K562 (cell line): ENCODE results near the gene MYLK3. TPM values are rescaled to one million over a fixed set of nuclear protein-coding genes. Genes with fewer than 3 reads are reported as not detected.

Experiments used
- CEBPZ ChIP-seq: fragments of 150-350 bp; IDR thresholded peaks from 2 replicates; pipeline ENCODE4 v1.6.1; 2014; ENCODE audit warnings: low read depth, mild to moderate bottlenecking, low read length, borderline replicate concordance
- CTCFL ChIP-seq: IDR thresholded peaks from 2 replicates; pipeline ENCODE4 v1.6.1; 2011; ENCODE audit warnings: borderline replicate concordance, low read depth, mild to moderate bottlenecking, moderate library complexity, low read length; ENCODE audit not compliant: insufficient read depth, poor library complexity, severe bottlenecking
- DDX20 ChIP-seq: fragments of 450-650 bp; IDR thresholded peaks from 2 replicates; pipeline ENCODE4 v1.6.1; 2016; ENCODE audit warnings: missing genetic modification characterization, low read depth, mild to moderate bottlenecking, missing compliant biosample characterization, moderate library complexity
- ETS1 ChIP-seq: conservative IDR thresholded peaks from 2 replicates; pipeline ENCODE4 v1.6.1; 2011; ENCODE audit warnings: low read depth, mild to moderate bottlenecking, low read length; ENCODE audit not compliant: control insufficient read depth
- FOXK2 ChIP-seq, 2 experiments: fragments of 450-650 bp; IDR thresholded peaks in 1 of 2; conservative IDR thresholded peaks in 1 of 2; 2 replicates each; pipeline ENCODE4 v1.6.1; 2016; ENCODE audit warnings: low read depth in 2 of 2, mild to moderate bottlenecking in 1 of 2
- HDAC2 ChIP-seq: fragments of 450-650 bp; IDR thresholded peaks from 2 replicates; pipeline ENCODE4 v1.6.1; 2016; ENCODE audit warnings: mild to moderate bottlenecking
- MCM5 ChIP-seq: fragments of 450-650 bp; IDR thresholded peaks from 2 replicates; pipeline ENCODE4 v1.6.1; 2016; ENCODE audit warnings: low read depth
- MEF2A ChIP-seq: IDR thresholded peaks from 2 replicates; pipeline ENCODE4 v1.6.1; 2011; ENCODE audit warnings: low read depth, mild to moderate bottlenecking, low read length, moderate library complexity; ENCODE audit not compliant: control insufficient read depth
- PHF20 ChIP-seq: fragments of 450-650 bp; IDR thresholded peaks from 2 replicates; pipeline ENCODE4 v1.6.1; 2018; ENCODE audit not compliant: partially characterized antibody
- PHF8 ChIP-seq: fragments of 200-600 bp; sonication (generic); IDR thresholded peaks from 2 replicates; pipeline ENCODE4 v1.6.1; 2012; ENCODE audit warnings: mixed run types, mild to moderate bottlenecking, inconsistent platforms, low read length, moderate library complexity, borderline replicate concordance
- PRPF4 ChIP-seq: fragments of 200-400 bp; formaldehyde crosslinking; IDR thresholded peaks from one replicate; pipeline ENCODE4 v1.6.1; 2017; ENCODE audit warnings: low read length, low read depth, mild to moderate bottlenecking; ENCODE audit not compliant: insufficient read depth, poor library complexity, severe bottlenecking
- SAP30 ChIP-seq: fragments of 200-600 bp; sonication (generic); IDR thresholded peaks from 2 replicates; pipeline ENCODE4 v1.6.1; 2012; ENCODE audit warnings: borderline replicate concordance, low read depth, mild to moderate bottlenecking, moderate library complexity, low read length, control low read depth, inconsistent platforms; ENCODE audit not compliant: insufficient read depth, poor library complexity, severe bottlenecking
- TCF7 ChIP-seq: sonication (generic); IDR thresholded peaks from 2 replicates; pipeline ENCODE4 v1.6.1; 2016; ENCODE audit warnings: antibody characterized with exemption, borderline replicate concordance
- TFAP4 ChIP-seq: sonication (generic); formaldehyde crosslinking; IDR thresholded peaks from 2 replicates; pipeline ENCODE4 v1.8.0; 2022; ENCODE audit warnings: missing genetic modification reagents, mild to moderate bottlenecking, moderate library complexity, borderline replicate concordance
- ZBTB43 ChIP-seq: sonication (generic); formaldehyde crosslinking; IDR thresholded peaks from 2 replicates; pipeline ENCODE4 v1.8.0; 2023; ENCODE audit warnings: mild to moderate bottlenecking, missing genetic modification reagents
- ZNF133 ChIP-seq: fragments of 250-450 bp; sonication (Bioruptor Pico); IDR thresholded peaks from 2 replicates; pipeline ENCODE4 v1.4.0; 2020; ENCODE audit warnings: mild to moderate bottlenecking
- ZNF668 ChIP-seq: fragments of 250-450 bp; sonication (Bioruptor Pico); IDR thresholded peaks from 2 replicates; pipeline ENCODE4 v1.8.0; 2022; ENCODE audit warnings: mild to moderate bottlenecking, inconsistent platforms
- polyA plus RNA-seq, 8 experiments: library from polyadenylated mRNA; depleted of rRNA in 4 of 8; stranded (reverse) in 5 of 8; unstranded in 3 of 8; fragments of >200 nt; fragmentation: Nextera tagmentation in 2 of 8; fragmentation: Illumina TruSeq in 1 of 8; extraction: Ambion mirVana in 2 of 8; extraction: Trizol in 1 of 8; gene quantifications; 2 replicates each; pipeline versions ENCODE4 v1.2.1 to v1.2.3, GENCODE V29; 2011 to 2014; ENCODE audit warnings: inconsistent platforms in 1 of 8, missing spikeins in 1 of 8
- total RNA-seq, 7 experiments: library from RNA; depleted of rRNA in 6 of 7; stranded (reverse); fragments of >200 nt in 6 of 7; fragmentation: Illumina TruSeq in 2 of 7; extraction: Trizol in 2 of 7; gene quantifications; 2 replicates each; pipeline versions ENCODE4 v1.2.1 to v1.2.3, GENCODE V29; 2011 to 2021; ENCODE audit warnings: low replicate concordance in 1 of 7

MYLK3 gene
- total and polyA plus RNA-seq, 9 of the 15 experiments (the other 6 are each of a cell fraction or from before 2014, with no cell fraction given), result 0.69 to 10.7 (median 4.7) TPM

GRCh38 chr16:46688654-46689364, 59.3 kb downstream of the MYLK3 start, which contains the start of gene VPS35 (continued):
- TF ChIP-seq CEBPZ (peak; percentile 69; the same call in 1 of the 2 replicates), CTCFL (peak; percentile 70), ZNF668 (CRISPR knock-in tag) (no peak), FOXK2 (conservative IDR thresholded peaks at IDR 0.05 in 1 of 2, IDR thresholded peaks at IDR 0.05 in 1 of 2; ENCODE audit: low read depth in 2 of 2) (peak; percentile 39 to 42; a peak in 1 of 4 replicates), MCM5 (no peak), HDAC2 (peak; percentile 87; the same call in 1 of the 2 replicates), PHF8 (peak; percentile 66; the same call in 1 of the 2 replicates), DDX20 (tag) (no peak), ETS1 (peak; percentile 58), MEF2A (no peak), PRPF4 (no peak), ZNF133 (CRISPR knock-in tag) (no peak), SAP30 (peak; percentile 88), TCF7 (no peak), ZBTB43 (no peak), TFAP4 (peak; percentile 74; the same call in 1 of the 2 replicates), PHF20 (peak; percentile 73)
